ENCODE data around the gene ZNF22.

ZNF22 gene

DNA sequence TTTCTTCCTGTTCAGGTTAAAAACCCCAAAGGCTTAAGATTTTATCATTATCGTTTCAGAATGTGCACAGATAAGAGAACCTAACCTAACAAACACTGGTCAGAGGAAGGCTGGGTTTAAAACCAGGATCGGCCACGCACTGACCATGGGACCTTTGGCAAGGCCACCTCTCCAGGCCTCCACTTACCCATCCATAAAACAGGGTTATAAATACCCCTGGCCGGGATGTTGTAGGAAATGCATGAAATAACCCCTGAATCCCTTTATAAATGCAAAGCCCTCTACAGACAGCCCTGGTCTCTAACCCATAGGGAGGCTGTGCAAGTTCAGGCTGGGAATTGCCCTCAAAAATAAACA, 22.5 kb upstream of the ZNF22 start:
- FAIRE-seq = no peak

DNA sequence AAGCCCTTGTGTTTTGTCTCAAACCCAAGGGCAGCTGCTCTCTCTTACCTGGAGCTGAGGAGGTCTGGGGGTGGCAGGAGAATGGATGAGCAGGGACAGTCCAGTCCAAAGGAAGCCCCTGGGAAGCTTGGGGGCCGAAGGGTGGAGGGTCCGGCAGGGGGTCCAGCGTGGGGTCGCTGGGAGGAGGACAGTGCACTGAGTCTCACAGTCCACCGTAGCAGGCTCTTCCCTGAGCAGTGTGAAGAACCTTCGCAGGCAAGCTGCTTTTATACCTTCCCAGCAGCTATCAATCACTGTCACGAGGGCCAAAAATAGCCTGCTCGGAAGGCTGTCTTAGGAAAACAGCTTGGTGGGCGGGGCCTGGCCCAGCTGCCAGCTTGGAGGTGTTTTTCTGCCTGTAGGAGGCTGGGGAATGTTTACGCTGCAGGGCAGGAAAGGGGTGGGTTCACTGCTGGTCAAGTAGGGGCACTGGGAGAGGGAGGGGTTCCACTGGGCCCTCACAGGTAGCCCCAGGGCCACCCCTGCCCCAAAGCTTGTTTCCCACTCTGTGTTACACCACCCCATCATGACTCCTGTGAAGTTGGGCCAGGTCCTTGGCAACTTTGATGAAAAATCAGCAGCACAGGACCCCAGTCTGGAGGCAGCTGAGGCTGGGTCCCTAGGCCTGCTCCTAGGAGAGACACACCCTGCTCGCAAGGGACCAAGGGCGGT, 22.0 kb upstream of the ZNF22 start, which contains the start of gene DEPP1:
Gene DEPP1 (minus strand): TSS at position 240 of the 711 bp plus-strand sequence. CDS start 779 bp downstream, outside the sequence.
- no peak for FAIRE-seq

DNA sequence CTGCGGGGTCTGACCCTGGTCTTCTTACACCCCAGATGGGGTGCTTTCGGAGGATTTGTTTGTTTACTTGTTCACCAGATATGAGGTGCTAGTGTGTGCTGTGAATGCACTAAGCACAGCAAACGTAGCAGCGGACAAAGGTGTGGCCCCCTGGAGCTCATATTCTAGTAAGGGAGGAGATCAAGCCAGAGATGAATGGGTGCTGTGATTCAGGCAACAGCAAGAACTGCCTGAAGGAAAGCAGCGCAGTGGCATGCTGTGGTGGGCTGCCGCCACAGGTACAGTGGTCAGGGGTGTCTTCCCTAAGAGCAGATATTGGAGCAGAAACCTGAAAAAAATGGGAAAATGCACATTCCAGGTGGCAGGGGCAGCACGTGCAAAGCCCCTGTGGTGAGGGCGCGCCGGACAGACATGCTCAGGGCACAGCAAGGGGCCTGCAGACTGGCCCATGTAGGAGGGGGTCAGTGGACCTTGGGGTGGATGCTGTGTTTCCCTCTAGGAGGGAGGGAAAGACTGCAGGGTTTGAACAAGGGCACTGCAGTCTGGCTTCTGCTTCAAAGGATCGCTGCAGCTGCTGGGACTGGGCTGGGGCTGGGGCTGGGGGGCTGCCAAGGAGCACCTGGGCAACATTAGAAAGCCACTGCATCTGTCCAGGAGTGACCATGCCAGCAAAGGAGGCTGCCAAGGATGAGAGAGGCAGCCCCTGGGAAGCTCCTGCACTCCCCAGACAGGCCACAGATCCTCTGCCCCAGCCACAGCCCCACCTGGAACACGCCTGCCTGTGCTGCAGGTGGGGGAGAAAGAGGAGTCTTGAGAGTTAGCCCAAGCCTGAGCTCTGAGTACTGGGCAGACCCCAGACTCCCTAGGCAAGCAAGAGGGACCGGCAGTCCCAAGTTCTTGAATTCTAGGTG, 21.2 kb upstream of the ZNF22 start:
- no peak for FAIRE-seq

DNA sequence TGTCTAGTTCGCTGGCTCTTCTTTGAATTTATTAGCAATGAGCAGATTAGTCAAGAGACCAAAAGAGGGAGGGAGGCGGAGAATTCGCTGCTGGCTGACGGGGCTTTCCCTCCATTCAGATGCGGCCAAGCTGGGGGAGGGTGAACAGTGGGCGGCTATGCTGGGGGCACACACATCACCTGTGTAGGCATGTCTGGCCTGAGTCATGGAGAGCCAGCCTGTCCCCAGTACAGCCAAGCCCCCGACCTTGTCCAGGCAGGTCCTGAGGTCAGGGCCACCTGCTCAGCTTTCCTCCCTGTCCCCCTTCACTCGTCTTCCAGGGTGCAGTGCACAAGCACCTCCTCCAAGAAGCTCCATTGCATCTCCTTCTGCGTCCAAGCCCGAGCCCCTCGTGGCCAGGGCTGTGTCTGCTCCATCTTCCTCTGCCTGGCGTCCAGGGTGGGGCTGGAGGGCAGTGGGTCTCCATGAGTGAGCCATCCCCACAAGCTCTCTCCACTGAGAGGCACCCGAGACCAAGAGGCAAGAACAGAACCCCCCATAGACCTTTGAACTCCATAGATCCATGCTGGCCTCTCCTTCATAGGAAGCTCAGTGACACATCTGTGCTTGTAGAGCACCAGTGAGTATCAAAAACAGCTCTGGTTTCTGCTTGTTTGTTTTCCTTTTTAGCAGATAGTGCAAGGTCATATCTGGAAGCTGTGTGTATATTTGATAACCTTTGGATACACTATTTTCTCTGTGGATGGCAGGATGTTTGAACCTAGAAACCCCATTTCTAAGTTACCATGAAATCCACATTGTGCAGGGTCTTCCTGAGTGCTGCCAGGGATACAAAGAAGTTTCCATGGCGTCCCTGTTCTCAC, 20.2 kb upstream of the ZNF22 start:
- no peak for FAIRE-seq

DNA sequence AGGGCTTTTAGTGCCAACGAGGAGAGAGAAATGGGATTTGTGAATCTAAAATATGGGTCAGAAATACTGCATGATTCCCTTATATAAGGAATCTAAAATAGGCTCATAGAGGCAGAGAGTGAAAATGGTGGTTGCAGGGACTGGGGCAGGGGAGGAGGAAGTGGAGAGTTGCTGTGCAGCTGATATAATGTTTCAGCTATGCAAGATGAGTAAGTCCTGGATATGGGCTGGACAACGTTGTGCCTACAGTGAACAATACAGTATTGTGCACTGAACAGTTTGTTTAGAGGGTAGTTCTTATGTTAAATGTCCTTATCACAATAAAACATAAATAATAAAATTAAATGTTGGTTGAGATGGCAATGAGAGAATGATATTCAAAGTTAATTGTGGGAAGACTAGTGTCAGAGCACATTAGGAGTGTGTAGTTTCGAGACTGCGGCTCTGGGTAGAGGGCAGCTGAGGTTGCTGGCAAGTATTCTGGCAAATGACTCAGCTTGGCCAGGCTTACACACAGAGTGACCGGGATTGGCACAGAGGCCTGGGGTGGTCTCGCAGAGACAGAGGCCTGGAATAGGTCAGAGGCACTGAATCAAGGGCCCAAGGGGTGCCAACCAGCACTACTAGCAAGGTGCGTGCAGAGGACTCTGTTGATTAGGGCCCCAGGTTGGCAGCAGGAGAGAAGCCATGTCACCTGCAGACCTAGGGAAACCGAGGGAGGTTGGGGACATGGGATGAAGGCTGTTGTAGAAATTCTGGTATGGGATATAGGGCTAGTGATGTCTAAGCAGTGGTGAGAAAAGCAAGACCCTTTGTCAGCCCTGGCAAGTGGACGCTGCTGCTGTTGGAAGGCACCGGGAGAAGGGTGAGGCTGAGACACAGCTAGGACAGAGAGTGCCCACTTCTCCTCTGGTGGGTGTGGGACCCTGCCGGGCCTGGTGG, 19.3 kb upstream of the ZNF22 start:
- FAIRE-seq = no peak

DNA sequence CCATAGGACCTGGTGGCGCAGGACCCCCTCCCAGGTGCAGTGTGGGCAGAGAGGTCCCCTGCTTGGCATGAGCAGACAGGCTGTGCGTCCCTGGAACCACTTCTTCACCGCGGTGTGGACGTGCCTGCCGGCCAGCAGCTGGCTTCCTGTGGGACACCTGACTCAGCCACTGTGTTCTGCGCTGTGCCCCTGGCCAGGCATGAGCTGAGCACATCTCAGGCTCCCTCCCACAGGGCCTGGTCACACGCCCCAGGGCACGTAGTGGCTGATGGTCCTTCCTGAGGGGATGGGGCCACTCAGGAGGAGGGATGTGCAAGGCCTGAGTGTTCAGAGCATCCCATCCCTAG, 18.6 kb upstream of the ZNF22 start:
- no peak for FAIRE-seq

DNA sequence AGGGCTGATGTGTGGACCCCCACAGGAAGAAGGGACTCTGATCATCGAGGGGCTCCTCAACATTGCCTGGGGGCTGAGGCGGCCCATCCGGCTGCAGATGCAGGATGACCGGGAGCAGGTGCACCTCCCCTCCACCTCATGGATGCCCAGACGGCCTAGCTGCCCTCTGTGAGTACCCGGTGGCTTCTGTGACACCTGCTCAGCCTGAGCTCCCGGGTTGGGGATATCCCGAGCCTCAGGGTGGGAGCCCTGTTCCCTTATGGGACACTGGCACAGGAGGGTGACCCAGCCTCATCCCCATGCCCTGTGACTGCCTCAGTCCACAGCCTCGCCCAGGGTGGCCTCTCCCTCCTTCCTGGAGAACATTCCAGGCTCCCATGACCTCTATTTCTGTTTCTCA, 18.2 kb upstream of the ZNF22 start:
- no peak for FAIRE-seq

DNA sequence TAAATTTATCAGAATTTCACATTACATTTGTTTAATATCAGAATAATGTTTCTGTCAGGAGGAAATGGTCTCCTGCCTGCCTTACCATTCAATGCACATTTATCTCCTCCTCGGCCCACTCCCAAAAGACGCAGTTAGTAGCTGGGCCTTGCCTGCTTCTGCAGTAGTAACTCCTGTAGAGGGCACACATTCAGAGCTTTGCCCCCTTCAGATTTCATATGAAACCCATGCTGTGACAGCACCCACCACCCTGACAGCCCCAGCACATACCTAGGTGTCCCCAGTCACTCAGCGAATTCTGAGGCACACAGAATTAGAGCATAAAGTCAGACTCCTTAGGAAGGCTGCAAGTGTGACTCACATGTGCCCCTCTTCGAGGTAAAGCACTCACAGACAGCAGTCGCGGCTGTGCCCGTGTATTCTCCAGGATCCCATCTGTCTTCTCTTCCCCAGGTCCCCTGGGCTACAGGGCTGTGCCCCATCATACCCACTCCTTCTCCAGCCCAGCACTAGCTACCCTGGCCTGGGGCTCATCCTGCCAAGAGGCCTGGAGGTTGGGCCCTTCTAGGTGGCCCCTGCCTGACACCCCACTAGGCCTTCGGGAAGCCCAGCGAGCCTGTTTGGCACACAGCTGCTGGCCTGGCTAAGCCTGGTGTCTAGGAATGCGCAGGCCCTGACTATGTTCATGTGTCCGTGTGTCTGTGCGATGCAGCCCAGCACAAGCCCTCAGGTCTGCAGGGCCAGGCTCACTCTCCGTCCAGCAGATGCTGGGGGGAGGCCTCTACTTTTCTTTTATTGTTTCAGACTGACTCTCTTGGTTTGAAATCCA, 17.4 kb upstream of the ZNF22 start:
- no peak for FAIRE-seq

DNA sequence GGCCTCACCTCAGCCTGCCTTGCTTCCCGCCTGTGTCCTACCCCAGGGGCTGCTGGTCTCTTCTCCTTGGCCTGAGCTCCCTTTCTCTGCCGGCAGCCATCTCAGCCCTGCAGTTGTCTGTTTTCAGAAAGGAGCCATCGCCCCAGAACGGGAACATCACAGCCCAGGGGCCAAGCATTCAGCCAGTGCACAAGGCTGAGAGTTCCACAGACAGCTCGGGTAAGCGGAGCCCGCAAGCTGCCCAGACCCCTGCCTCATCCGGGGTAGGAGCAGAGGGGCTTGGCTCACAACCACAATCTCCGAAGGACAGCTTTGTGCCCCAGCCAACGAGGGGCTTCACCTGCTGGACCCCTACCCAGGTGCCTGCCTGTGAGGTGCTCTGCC, 16.8 kb upstream of the ZNF22 start:
- no peak for FAIRE-seq

DNA sequence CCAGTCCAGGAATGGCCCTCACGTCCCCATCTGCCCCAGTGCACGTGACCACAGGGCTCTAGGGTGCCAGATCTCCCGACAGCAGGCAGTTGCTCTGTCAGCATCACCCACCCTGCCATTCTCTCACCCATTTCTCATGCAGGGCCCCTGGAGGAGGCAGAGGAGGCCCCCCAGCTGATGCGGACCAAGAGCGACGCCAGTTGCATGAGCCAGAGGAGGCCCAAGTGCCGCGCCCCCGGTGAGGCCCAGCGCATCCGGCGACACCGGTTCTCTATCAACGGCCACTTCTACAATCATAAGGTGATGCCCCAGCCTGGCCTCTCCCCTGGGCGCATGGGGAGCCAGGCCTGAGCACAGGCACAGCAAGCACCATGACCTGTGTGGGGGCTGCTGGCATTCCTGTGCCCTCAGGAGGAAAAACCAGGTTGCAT, 16.0 kb upstream of the ZNF22 start:
- FAIRE-seq = no peak

DNA sequence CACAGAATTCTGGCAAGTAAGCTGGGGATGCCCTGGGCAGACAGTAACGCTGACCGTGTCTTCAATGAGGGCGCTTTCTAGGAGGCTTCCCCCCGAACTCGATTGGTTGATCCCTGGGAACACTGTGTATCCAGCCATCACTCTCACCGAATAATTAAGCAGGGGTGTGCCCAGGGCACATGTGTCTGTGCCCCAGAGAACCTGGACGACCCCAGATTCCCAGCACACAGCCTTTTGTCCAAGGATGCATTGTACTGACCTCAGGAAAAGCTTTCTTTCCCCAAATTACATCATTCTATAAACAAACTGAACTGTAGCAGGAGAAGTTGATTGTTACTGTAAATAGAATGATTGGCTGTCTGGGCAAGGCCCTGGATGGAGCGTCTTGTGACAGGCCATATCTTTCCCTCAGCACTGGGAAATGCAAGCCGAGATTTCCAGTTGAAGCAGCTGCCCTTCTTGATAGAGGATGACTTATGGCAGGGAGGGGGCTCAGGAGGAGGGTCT, 15.5 kb upstream of the ZNF22 start:
- FAIRE-seq = no peak

DNA sequence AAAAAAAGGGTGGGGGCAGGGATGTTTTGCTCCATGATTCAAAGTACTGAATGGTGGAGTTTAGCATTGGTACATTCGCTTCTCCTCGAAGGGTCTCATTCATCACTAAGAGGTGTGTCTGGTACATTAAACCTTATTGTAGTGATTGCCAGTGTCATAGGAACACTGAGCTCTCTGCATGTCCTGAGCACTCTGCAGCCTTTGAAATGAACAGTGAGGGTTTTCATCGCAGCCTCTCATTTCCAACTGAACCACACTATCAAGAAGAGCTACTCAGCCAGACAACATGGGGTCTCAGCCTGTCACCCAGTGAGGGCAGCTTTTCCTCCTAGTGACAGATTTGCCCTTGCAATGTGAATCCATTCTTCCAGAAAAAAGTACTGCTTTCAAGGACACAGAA, 14.5 kb upstream of the ZNF22 start:
- no peak for FAIRE-seq

DNA sequence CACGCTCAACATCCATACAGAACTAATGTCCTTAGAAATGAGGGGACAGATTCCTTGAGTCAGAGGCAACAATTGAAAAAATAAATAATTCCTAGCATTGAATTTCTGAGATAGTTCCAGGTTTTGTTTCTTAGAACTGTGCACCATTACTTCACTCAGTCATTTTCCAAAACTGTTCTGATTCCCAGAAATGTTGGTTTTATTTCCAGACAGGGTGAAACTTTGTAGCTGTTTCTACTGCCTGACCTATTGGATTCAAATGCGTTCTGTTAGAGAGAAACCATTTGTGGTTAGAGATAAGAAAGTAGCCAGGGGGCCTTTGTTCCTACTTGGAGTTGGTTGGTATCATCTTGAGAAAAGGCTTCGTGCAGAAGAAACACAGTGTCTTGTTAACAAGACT, 14.1 kb upstream of the ZNF22 start:
- no peak for FAIRE-seq

DNA sequence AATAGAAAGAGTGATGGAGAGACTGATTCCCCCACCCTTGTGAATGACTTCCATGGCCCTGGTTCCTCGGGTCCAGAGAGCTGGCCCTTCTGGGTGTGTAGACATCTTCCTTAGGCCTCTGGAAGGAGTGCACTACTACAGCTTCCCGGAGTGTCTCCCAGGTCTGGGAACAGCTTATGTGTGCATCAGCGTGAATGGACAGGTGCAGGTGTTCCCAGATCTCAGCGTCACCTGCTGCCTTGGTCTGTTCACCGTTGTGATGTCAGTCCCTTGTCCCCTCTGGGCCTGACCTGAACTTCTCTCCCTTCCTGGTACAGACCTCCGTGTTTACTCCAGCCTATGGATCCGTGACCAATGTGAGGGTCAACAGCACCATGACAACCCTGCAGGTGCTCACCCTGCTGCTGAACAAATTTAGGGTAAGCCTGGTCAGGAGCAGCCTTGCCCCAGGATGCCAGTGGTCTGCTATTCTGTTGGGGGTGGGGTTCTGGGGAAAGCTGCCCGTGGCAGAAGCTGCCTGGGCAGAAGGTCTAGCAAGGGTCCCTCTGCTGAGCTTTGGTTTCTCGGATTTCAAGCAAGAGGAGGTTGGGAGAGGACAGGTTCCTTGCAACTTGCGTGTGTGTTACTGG, 11.7 kb upstream of the ZNF22 start:
- no peak for FAIRE-seq

DNA sequence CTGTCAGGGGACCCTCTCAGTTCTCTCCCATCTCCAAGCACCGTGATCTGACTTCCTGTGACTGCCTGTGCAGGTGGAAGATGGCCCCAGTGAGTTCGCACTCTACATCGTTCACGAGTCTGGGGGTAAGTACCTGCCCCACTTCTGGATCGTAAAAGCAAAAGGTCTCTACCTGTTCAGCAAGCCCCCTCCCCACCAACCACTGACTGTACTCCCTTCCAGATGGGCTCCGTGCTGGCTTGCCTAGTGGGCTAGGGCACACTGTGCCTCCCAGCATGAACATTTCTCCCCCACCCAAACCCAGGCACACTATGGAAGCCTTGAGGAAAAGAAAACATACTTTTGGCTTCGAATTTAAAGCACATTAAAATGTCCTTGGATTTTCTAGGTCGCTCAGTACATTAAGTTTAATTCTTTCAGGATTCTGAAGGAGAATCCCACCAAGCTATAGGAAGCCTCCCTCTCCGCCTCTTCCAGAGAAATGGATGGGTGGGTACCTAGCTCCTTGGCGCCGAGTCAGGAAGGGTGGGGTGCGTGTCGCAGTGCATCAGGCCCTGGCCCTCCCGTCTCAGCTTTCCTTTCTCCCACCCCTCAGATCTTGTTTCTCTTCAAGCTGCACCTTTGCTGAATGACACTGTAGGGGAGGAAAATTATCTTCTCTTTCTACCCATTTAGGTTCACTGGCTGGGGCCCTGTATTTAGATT, 11.0 kb upstream of the ZNF22 start:
- FAIRE-seq = no peak

DNA sequence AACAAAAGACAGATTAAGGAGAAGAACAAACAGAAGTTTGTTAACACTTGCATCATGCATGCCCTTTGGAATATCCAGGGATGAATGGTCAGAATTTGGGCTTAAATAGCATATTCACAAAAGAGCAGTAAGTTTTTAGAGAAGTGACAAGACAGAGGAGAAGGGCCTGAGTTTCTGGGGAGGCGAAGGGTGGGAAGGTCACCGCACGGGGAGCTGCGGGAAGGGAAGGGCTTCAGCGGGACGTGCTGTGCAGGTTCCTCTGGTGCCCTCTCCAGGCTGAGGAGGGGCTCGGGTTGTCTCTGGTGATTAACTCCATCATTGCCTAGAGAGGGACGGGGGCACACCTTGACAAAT, 10.4 kb upstream of the ZNF22 start:
- no peak for FAIRE-seq

DNA sequence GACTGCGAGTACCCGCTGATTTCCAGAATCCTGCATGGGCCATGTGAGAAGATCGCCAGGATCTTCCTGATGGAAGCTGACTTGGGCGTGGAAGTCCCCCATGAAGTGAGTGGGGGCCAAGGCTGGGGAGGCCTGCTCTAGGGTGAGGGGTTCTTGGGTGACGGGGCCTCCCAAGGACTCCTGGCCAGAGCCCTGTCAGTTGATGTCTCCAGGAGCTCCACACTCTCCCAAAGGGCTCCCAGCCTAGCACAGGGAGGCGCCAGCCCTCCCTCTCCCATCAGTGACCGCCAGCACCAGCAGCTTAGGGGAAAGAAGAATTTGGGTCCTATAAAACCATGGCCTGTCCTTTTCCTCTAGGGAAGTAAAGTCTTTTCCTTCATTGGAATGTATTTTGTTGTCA, 9.8 kb upstream of the ZNF22 start:
- FAIRE-seq = no peak

DNA sequence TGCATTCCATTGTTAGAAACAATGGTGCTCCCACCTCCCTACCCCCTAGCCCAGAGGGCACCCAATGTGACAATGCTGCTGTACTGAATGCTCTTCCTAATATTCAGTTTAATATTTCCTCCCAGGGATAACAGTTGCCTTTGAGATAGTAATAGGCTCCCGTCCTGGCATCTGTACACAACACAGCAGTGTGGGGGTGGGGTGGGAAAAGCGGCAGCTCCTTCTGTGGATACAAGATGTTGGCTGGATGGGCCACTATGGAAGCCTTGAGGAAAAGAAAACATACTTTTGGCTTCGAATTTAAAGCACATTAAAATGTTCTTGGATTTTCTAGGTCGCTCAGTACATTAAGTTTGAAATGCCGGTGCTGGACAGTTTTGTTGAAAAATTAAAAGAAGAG, 9.2 kb upstream of the ZNF22 start:
- no peak for FAIRE-seq

DNA sequence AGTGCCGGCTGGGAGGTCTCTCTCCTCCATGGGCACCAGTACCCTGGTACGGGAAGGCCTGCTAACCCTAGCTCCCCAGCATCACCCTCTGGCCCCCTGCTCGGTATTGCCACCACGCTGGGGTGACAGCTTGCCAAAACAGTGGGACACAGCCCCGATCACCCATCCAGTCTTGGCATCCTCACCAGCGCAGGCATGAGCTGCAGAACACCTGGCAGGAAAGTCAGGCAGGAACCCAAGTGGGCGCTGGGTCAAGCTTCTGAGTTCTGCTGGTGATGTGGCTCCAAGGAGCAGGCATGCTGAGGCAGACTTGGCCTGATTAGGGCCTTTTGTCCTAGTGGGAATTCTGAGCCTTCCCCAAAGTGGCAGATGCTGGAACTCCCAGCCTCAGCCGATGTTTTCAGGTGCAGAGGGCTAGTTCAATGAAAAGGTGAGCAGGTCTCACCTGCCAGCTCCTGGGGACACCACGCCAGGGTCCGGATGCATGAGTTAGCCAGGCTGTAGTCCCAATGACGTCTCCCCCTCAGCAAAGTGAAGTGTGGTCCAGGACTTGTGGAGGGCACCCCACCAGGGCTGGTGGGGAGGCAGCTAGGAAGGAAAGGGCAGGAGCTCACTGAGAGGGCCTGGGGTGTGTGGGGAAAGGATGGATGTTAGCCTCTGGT, 8.5 kb upstream of the ZNF22 start:
- no peak for FAIRE-seq
